EH (cell line): ENCODE measurements around the gene ANKS1B.
A peak's percentile ranks its signal among the peaks of the same experiment; 100 is the strongest.

Experiments used
- DNase-seq: peaks from one replicate; pipeline ENCODE4 v3.0.0-alpha.2; 2015; ENCODE audit warnings: low read depth

Gene ANKS1B

DNA sequence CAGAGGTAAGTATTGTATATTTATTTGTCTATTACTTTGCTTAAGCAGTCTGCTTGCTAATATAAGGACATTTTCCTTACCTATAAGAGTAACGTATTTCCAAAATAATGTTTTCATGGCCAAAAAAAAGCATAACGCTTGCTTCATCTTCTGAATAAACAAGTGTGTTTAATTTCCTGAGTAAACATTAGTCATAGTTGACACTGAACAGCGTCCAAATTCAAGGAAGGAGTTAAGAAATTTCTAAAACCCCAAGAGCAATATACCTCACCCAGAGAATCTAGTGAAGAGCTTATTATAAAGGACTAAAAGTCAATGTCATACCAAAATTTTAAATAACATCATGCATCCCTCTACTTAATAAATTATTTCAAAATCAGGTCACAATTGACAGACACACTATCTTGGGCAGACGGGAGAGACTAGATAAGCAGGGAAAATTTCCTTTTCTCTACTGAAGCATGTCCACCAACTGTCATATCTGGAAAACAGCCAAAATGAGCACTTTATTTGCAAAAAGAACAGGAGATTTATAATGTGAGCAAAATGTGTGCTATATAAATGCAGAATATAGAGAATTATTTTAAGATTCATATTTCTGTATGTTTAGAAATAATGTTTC lies 25.1 kb downstream of the ANKS1B start:
- no peak for DNase-seq

- no peak for DNase-seq
Measured at GRCh38 chr12:99957866-99958466, 26.8 kb downstream of the ANKS1B start.

DNA sequence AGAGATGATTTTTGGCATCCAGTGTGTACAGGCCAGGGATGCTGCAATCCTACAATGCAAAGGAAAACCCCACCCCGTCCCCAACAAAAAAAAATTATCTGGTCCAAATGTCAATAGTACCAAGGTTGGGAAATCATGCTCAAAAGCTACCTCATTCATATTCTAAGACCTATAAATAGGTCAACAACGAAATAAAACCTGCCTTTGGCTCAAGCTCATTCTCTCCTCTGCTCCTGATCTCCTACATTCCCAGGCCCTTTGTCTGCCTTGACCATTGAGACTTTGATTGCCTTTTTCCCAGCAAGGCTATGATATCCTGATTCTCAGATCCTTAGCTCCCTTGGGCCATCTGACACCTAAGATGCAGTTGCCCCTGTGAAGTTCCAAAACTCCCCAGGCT lies 30.0 kb downstream of the ANKS1B start:
- no peak for DNase-seq

DNA sequence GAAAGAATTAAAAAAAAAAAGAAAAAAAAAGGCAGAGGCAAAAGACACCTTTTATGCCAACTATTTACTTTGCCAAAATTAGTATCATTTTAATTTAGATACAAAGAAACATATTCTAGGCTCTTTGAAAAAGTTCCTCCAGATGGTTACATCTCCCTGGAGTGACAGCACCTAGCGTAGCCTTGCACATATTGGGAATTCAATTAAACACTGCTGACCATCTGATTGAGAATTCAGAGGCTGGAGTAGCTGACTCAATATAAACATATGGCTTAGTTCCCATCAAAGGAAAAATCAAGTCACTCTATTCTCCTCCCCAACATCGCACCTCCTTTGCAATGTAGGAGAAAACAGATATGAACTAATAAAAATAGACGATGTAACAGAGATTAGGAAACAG lies 36.4 kb downstream of the ANKS1B start:
- no peak for DNase-seq

DNA sequence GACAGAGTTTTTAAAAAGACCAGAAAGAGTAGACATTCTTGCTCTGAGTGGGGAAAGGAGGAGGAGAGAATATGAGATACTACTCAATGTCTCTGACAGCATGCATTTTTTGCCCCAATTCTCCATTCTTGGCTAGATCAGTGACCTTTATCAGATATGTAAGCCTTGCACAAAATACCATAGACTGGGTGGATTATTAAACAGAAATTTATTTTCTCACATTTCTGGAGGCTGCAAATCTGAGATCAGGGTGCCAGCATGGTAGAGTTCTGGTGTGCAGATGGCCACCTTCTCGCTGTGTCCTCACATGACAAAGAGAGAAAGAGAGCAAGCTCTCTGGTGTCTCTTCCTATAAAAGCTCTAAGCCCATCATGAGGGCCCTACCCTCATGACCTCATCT lies 38.6 kb downstream of the ANKS1B start:
- DNase-seq = no peak

GRCh38 chr12:99935608-99936007 lies 49.1 kb downstream of the ANKS1B start:
- DNase-seq = no peak

GRCh38 chr12:99926511-99927169 lies 58.1 kb downstream of the ANKS1B start:
- DNase-seq = no peak

DNA sequence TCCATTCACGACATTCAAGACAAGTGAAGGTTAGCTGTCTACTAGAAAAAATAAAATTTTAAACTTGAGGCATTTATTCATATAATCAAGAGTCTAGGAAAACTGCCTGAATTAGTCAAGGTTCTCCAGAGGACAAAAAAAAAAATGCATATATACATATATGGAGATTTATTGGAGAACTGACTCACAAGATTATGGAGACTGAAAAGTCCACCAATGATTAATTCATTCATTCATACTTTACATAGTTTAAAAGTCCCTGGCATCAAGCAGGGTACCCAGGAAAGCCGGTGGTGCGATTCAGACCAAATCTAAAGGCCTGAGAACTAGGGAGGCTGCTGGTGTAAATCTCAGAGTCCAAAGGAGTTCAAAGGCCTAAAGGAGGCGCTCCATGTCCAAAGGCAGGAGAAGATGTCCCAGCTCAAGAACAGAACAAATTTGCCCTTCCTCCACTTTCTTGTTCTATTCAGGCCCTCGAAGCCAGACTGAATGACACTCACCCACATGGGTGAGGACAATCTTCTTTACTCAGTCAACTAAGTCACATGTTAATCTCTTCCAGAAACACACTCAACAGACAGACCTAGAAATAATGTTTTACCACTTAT lies 64.3 kb downstream of the ANKS1B start:
- no peak for DNase-seq

- no peak for DNase-seq
Measured at GRCh38 chr12:99917711-99918402, 66.9 kb downstream of the ANKS1B start.

DNA sequence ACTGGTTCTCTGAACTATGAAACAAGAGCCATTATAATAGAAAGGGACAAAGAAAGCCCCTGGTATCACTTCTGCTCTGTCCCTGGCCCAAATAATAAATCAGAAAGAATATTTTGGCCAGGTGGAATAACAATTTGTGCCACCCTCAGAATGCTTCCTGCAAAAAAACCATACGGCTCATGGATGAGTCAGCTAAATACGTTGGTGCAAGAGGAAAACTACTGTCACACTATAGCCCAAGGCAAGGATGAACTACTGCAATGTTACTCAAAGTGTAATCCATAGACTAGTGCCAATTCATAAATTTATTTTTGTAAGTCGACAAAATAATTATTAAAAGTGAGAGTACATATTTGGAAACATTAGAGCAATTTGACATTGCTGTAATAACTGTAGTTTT lies 68.2 kb downstream of the ANKS1B start:
- DNase-seq = peak; percentile 33

DNA sequence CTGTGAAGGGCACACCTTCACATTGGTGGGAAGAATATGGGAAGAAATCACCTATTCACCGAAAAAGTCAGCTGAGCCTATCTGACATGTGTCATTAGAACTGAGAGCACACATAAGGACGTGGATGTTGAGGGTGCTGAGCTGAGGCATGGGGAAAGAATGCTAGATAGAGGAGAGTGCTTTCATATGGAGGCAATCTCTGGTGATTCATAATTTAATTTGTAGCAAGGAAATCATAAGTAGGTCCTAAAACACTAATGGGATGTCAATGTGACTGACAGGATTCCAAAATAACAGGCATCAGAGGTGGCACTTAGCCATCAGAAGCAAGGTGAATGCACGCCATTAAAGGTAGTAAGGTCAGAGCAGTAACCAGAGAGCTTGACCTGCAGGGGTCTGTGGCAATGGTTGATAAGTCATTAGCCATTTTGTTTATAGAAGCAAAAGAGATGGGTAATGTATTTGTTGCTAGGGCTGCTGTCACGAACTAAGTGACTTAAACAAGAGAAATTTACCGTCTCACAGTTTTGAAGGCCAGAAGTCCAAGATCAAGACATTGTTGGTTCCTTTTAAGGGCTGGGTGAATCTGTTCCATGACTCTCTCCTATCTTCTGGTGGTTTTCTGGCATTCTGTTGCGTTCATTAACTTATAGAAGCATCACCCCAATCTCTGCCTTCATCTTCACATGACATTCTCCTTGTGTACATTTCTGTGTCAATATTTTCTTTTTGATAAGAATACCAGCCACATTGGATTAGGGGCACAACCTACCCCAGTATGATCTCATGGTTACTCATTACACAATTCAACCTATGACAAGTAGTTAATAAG lies 69.3 kb downstream of the ANKS1B start:
- peak; percentile 92 for DNase-seq

- peak; percentile 8 for DNase-seq
Measured at GRCh38 chr12:99914206-99914605, 70.5 kb downstream of the ANKS1B start.

DNA sequence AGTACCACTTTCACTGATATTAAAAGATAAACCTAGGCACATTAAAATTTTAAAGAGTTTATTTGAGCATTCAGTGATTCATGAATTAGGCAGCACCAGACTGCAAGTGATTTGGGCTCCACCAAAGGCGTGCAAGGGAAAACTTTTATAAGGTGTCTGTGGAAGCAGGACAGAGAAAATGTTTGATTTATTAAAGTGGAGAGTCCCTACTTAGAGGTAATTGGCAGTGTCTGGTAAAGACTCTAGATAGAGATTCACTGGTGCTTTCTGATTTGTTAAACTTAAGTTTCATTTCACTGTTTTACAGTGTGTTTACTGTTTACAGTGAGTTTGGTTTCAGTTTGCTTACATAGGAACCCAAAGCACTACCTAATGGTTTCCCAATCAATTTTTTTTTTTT lies 72.8 kb downstream of the ANKS1B start:
- peak; percentile 57 for DNase-seq

GRCh38 chr12:99911081-99911480 lies 73.7 kb downstream of the ANKS1B start:
- peak; percentile 96 for DNase-seq

- peak; percentile 33 for DNase-seq
Measured at GRCh38 chr12:99910342-99910741, 74.4 kb downstream of the ANKS1B start.

DNA sequence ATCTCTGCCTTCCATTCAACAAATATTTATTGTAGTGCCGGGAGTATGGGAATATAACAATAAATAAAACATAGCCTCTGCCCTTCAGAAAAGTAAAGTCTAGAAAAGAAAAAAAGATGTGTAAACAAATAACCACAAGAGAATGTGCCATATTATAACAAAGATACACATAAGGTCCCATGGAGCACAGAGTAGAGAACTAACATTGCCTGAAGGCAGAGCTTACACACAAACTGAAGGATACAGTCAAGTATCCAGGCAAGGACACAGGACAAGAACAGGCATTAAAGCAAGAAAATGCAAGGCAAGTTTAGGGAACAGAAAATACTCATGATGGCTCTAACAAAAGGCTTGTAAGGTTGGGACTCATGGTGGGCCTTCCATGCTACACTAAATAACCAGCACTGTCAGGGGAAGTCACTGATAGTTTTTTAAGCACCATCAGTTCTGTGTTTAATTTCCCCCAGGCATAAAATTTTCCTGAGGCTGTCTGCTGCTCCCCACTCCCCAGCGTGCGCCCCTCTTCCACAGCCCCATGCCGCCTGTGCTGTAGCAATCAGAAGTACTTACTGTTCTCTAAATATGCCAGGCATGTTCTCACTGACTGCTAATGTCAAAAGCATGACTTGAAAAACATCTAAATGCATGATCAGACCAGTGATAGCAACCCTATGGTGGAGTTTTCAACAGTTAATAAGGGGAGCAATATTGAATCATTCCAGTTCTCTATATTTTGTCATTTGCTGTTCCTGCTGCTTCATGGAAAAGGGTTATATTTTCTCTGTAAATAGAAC lies 77.8 kb downstream of the ANKS1B start:
- DNase-seq = peak; percentile 63

- no peak for DNase-seq
Measured at GRCh38 chr12:99901181-99901580, 83.6 kb downstream of the ANKS1B start.

- no peak for DNase-seq
Measured at GRCh38 chr12:99898645-99899044, 86.1 kb downstream of the ANKS1B start.

GRCh38 chr12:99879439-99879838 lies 105.3 kb downstream of the ANKS1B start:
- no peak for DNase-seq

GRCh38 chr12:99875081-99875480 lies 109.7 kb downstream of the ANKS1B start:
- DNase-seq = no peak

DNA sequence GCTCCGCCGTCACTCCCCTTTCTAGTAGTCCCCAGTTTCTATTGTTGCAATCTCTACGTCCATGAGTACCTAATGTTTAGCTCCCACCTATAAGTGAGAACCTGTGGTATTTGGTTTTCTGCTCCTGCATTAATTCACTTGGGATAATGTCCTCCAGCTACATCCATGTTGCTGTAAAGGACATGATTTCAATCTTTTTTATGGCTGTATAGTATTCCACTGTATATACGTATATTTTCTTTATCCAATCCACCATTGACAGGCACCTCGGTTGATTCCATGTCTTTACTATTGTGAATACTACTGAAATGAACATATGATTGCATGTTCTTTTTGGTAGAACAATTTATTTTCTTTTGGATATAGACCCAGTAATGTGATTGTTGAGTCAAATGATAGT lies 114.7 kb downstream of the ANKS1B start:
- DNase-seq = no peak
